HG03575 (cell line): ENCODE data around the gene RBL1.

ENCODE experiments used
- ATAC-seq: cut with Tn5 transposase; IDR thresholded peaks from one replicate; pipeline ENCODE4 v1.9.1; 2021; ENCODE audit not compliant: unreplicated experiment, insufficient number of reproducible peaks, low FRiP score; ENCODE audit errors: extremely low read depth

Gene RBL1

DNA sequence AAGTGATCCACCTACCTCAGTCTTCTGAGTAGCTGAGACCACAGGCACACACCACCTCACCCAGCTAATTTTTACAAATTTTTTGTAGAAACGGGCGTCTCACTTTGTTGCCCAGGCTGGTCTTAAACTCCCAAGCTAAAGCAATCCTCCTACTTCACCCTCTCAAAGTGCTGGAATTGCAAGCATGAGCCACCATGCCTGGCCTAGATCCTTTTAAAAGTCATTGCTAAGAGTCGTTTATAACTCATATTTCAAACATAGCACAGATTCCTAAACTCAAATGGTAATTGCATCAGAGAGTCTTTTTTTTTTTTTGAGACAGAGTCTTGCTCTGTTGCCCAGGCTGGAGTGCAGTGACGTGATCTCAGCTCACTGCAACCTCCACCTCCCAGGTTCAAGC, 136.6 kb downstream of the RBL1 start:
- ATAC-seq = no peak

DNA sequence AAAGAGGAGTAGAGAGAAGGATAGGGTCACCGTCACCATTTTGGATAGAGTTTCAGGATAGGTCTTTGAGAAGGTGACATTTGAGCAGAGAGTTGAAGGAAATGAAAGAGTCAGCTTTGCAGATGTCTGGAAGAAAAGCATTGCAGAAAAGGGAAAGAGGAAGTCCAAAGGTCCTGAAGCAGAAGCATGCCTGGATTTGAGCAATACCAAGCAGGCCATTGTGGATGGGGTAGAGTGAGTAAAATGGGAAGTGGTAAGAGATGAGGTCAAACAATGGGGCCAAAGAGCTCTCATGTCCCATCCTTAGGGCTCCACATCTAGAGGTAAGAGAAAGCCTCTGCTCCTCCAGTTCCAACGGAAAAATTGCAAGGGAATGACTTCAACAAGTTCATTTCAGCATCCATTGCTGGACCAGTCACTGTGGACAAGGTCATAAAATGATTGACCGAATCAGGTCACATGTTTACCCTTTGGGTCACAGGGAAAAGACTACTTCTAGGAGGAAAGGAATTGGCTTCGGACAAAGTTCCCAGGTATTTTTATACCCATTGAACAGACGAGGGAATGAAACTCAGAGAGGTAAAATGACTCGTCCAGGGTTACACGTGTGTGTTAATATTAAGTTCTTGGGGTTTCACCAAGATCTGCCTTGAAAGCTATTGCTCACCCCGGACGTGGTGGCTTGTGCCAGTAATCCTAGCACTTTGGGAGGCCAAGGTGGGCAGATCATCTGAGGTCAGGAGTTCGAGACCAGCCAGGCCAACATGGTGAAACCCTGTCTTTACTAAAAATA, 137.7 kb downstream of the RBL1 start:
- no peak for ATAC-seq

DNA sequence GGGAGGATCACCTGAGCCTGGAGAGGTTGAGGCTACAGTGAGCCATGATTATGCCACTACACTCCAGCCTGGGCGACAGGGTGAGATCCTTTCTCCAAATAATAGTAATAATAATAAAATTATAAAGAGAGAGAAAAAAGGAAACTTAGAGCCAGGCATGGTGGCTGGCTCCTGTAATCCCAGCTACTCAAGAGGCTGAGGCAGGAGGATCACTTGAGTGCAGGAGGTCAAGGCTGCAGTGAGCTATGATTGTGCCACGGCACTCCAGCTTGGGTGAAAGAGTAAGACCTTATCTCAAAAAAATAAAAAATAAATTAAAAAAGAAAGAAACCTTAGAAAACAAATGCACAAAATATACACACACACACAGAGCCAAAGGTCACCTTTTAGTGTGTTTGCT, 139.1 kb downstream of the RBL1 start:
- ATAC-seq = no peak

DNA sequence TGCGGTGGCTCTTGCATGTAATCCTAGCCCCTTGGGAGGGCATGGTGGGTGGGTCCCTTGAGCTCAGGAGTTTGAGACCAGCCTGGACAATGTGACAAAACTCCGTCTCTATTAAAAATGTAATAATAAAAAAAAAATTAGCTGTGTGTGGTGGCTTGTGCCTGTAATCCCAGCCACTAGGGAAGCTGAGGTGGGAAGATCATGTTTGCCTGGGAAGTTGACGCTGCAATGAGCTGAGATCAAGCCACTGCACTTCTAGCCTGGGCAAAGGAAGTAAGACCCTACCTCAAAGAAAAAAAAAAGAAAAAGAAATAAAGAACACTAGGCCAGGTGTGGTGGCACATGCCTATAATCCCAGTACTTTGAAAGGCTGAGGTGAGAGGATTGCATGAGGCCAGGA, 139.8 kb downstream of the RBL1 start:
- ATAC-seq = no peak

DNA sequence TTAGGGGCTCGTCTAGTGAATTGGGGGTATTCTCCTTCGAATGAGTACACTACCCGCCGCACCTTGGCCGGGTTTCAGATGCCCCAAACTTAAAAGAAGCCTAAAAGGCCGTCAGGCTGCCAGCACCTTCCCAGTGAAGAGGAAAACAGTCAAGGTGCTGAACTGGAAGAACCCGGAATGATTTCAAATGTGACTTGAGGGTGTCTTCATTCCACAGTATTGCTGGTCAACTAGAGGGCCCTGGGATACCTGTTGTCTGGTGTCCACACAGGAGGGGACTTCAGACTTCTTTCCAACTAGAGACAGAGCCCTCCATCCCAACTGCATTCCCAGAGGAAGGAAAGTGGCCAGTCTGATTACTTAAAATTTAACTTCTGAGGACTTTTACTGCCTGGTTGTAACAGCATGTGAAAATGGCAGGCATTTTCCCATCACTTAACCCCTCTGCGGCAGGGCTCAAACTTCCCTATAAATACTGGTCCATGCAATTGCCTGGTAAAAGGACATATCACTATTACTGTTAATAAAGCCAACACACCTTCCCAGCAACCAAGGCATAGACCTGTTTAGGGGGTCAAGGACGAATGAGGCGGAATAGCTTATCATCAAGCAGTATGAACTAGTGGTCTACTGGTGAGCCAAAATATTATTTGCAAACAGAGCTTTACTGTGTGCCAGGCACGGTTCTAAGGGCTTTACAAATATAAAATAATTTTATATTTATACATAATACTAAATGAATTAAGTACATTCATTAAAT, 143.6 kb downstream of the RBL1 start:
- ATAC-seq = no peak

DNA sequence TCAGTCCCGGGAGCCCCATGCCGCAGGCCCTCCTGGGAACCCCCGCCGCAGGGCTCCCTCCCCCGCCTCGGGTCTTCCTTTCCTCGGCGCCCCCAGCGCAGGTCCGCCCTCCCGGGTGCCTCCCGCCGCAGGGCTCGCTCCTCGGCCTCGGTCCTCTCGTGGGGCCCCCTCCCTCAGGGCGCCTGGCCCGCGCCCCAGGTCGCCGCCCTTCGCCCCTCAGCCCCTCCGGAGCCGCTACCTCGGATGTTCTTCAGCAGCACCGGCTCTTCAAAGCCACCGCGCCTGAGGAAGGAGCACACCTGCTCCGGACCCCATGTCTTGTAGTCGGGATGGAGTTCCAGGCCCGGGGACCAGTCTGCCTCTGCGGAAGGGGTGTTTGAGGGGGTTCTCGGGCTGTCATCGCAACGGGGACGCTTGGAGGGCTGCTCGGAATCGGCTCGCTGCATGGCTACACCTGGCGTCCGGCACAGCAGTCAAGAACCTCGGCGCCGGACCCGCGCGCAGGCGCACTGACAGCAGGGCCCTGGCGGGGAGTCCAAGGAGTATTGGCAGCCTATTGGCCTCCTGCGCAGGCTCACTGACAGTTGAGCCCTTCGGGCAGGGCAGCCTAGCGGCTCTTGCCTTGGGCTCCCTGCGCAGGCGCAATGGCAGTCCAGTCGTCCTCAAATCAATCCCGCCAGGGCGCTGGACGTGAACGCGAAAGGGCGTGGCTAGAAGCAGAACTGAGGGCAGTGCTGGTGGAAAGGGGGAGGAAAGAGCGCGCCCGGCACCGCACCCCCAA, 144.4 kb downstream of the RBL1 start, which contains the start of gene SAMHD1:
Gene SAMHD1 (minus strand): TSS at position 511 of the 781 bp plus-strand sequence. CDS start 65 bp downstream, at position 446.
- peak; percentile 78 for ATAC-seq

DNA sequence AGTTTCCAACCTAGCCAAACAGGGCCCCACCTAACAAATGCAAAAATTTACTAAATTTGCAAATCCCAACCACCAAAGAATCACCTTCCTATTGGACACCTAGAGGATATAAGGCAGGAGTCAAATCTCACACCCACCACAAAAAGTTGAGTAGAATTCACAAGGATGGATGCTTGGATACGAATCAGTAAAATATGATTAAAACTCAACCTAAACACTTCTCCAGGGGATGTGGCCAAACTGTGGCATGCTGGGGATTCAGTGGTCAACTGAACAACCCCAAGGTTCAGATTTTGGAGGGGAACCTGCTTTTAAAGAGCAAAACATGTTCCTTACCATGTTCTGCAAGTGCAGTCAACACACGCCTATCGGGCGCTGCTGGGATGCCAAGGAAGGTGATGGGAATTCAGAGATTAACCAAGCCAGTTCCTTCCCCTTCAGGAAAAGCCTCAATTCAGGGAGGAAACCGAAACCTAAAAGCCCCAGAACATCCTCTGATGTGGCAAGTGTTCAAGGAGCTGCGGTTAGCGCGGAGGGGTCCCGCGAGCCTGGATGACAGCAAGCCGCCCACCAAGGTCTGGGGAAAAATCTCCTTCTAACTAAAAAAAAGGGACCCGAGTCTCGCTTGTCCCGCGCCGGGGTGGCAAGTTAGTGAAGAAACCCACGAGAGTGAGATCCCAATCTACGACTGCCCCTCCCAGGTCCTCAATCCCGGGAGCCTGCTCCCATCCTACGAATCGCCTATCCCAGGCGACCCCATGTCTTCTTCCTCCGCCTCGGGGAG, 145.2 kb downstream of the RBL1 start:
- no peak for ATAC-seq
